ENCODE measurements around the gene SPIRE2. TPM values are rescaled to one million over a fixed set of nuclear protein-coding genes. Genes with fewer than 3 reads are reported as not detected.

SPIRE2 gene
- total and polyA plus RNA-seq, 7 donors: 0.82 to 44.0 (median 5.3) TPM

- 94 to 95% methylated on average over 28 of the region's 28 CpGs for whole genome bisulfite sequencing, 2 donors
- no peak overlapping the region for H3K27ac ChIP-seq
- TF ChIP-seq, protein P1, sequence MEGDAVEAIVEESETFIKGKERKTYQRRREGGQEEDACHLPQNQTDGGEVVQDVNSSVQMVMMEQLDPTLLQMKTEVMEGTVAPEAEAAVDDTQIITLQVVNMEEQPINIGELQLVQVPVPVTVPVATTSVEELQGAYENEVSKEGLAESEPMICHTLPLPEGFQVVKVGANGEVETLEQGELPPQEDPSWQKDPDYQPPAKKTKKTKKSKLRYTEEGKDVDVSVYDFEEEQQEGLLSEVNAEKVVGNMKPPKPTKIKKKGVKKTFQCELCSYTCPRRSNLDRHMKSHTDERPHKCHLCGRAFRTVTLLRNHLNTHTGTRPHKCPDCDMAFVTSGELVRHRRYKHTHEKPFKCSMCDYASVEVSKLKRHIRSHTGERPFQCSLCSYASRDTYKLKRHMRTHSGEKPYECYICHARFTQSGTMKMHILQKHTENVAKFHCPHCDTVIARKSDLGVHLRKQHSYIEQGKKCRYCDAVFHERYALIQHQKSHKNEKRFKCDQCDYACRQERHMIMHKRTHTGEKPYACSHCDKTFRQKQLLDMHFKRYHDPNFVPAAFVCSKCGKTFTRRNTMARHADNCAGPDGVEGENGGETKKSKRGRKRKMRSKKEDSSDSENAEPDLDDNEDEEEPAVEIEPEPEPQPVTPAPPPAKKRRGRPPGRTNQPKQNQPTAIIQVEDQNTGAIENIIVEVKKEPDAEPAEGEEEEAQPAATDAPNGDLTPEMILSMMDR (IDR thresholded peaks at IDR 0.05): no peak
- no peak for TF ChIP-seq EP300 (IDR thresholded peaks at IDR 0.05)
- no peak for DNase-seq
- no peaks in the 10 kb centered on the region for H3K4me1 ChIP-seq
- H3K4me3 ChIP-seq: no peak overlapping the region
- H3K9me3 ChIP-seq: no peaks in the 10 kb centered on the region
- intact Hi-C loops (cut with DNase I): no loop called here
- peaks cover 25 to 96% (median 64%) of the 10 kb centered on the region in 4 donors for H3K36me3 ChIP-seq
- no peaks in the 10 kb centered on the region for H3K27me3 ChIP-seq
These were observed 55.2 kb downstream of the SPIRE2 start for GRCh38 chr16:89883346-89884040.

DNA sequence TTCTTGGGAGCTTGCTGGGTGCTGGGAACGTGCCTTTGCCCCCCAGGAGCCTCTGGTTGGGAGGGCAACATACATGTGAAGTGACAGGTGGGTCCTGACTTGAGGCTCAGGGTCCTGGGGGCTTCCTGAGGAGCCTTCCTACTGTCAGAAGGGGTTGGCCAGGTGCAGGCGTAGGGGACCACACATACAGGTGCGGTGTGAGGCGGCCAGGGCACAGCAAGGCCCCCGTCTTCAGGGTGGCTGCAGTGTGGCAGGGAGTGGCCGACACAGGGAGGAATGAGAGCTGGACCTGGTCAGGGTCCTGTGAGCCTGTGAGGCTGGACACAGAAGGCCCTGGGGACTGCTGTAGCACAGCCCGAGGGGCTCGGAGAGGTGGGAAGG, 55.8 kb downstream of the SPIRE2 start:
- Histone ChIP-seq H3K27me3 (no peaks in the 10 kb centered on the region), H3K27ac (no peak overlapping the region), H3K36me3 (peaks cover 25 to 96% (median 62%) of the 10 kb centered on the region in 4 donors), H3K9me3 (no peaks in the 10 kb centered on the region), H3K4me1 (no peaks in the 10 kb centered on the region), H3K4me3 (no peak overlapping the region)
- WGBS, 2 donors: 96 to 98% methylated on average over 8 of the region's 8 CpGs
- no peak for DNase-seq
- TF ChIP-seq POLR2A (IDR thresholded peaks at IDR 0.05): no peak
- TF ChIP-seq, protein P1 (IDR thresholded peaks at IDR 0.05): no peak
- no peak for TF ChIP-seq EP300 (IDR thresholded peaks at IDR 0.05)
- TF ChIP-seq POLR2AphosphoS5 (IDR thresholded peaks at IDR 0.05): no peak
- intact Hi-C loops (cut with DNase I): no loop called here

GRCh38 chr16:89887243-89887642, 59.0 kb downstream of the SPIRE2 start:
- no peak for DNase-seq
- H3K4me1 ChIP-seq: peaks cover 0 to 4% (median 0%) of the 10 kb centered on the region in 4 donors
- H3K9me3 ChIP-seq: no peaks in the 10 kb centered on the region
- H3K4me3 ChIP-seq: no peak overlapping the region
- no peak for TF ChIP-seq EP300 (IDR thresholded peaks at IDR 0.05)
- TF ChIP-seq POLR2AphosphoS5 (IDR thresholded peaks at IDR 0.05): no peak
- TF ChIP-seq, protein P1 (IDR thresholded peaks at IDR 0.05): no peak
- TF ChIP-seq POLR2A (IDR thresholded peaks at IDR 0.05): no peak
- WGBS, 2 donors: 95 to 97% methylated on average over 14 of the region's 14 CpGs
- no peak overlapping the region for H3K27ac ChIP-seq
- intact Hi-C loops (cut with DNase I): no loop called here
- H3K27me3 ChIP-seq: no peaks in the 10 kb centered on the region
- peaks cover 34 to 100% (median 83%) of the 10 kb centered on the region in 4 donors for H3K36me3 ChIP-seq

- peaks cover 36 to 100% (median 88%) of the 10 kb centered on the region in 4 donors for H3K36me3 ChIP-seq
- no peak for DNase-seq
- no peak overlapping the region for H3K27ac ChIP-seq
- intact Hi-C loops (cut with DNase I): no loop called here
- no peaks in the 10 kb centered on the region for H3K9me3 ChIP-seq
- no peak overlapping the region for H3K4me3 ChIP-seq
- TF ChIP-seq POLR2A (IDR thresholded peaks at IDR 0.05) (no peak), EP300 (IDR thresholded peaks at IDR 0.05) (no peak), POLR2AphosphoS5 (IDR thresholded peaks at IDR 0.05) (no peak)
- TF ChIP-seq, protein P1 (IDR thresholded peaks at IDR 0.05): no peak
- no peaks in the 10 kb centered on the region for H3K27me3 ChIP-seq
- peaks cover 0 to 4% (median 0%) of the 10 kb centered on the region in 4 donors for H3K4me1 ChIP-seq
- 80 to 89% methylated on average over 9 of the region's 9 CpGs for WGBS, 2 donors
These were observed 61.9 kb downstream of the SPIRE2 start for GRCh38 chr16:89890200-89890599.

Measured in sigmoid colon (tissue), 7 donors.